GM10266 (cell line): ENCODE data around the gene AKR1A1.

Source experiments
- DNase-seq: peaks from one replicate; pipeline ENCODE4 v3.0.0; 2012; ENCODE audit errors: extremely low spot score
- CTCF ChIP-seq: IDR thresholded peaks from 2 replicates; pipeline ENCODE4 v1.5.1; 2012; ENCODE audit warnings: mild to moderate bottlenecking, low read depth; ENCODE audit not compliant: control insufficient read depth, insufficient read depth; ENCODE audit errors: missing control alignments

Gene AKR1A1

GRCh38 chr1:45535988-45536766 lies 14.4 kb upstream of the AKR1A1 start:
- TF ChIP-seq CTCF: no peak
- no peak for DNase-seq

GRCh38 chr1:45536886-45537285 lies 13.7 kb upstream of the AKR1A1 start:
- no peak for TF ChIP-seq CTCF
- DNase-seq: no peak

GRCh38 chr1:45541193-45541592 lies 9.4 kb upstream of the AKR1A1 start:
- DNase-seq: no peak
- TF ChIP-seq CTCF: no peak

- TF ChIP-seq CTCF: no peak
- no peak for DNase-seq
Measured at GRCh38 chr1:45542591-45542990, 8.0 kb upstream of the AKR1A1 start.

GRCh38 chr1:45543581-45544417 lies 6.8 kb upstream of the AKR1A1 start:
- TF ChIP-seq CTCF: no peak
- peak; percentile 55 for DNase-seq

GRCh38 chr1:45544530-45544929 lies 6.1 kb upstream of the AKR1A1 start:
- no peak for TF ChIP-seq CTCF

More at GRCh38 chr1:45544530-45544929, 6.1 kb upstream of the AKR1A1 start:
- DNase-seq: no peak
